Bone marrow (tissue), 2 donors: ENCODE results near the gene ABHD11.
"Not testable (repeated sequence)": the region's sequence is repeated elsewhere in the genome, so short reads cannot be mapped to it uniquely, and the experiment has no call there.

ENCODE experiments used
- DNase-seq, 2 donors: peaks; one replicate each; lab custom pipeline; 2025; lab: John Stamatoyannopoulos, UW

The ABHD11 gene

GRCh38 chr7:73718905-73719805, 19.4 kb downstream of the ABHD11 start, which contains the start of gene STX1A:
Gene STX1A (minus strand): TSS chr7:73719669. CDS start chr7:73719631, 38 bp downstream.
- peak in 1 of 2 donors; percentile 30 for DNase-seq

DNA sequence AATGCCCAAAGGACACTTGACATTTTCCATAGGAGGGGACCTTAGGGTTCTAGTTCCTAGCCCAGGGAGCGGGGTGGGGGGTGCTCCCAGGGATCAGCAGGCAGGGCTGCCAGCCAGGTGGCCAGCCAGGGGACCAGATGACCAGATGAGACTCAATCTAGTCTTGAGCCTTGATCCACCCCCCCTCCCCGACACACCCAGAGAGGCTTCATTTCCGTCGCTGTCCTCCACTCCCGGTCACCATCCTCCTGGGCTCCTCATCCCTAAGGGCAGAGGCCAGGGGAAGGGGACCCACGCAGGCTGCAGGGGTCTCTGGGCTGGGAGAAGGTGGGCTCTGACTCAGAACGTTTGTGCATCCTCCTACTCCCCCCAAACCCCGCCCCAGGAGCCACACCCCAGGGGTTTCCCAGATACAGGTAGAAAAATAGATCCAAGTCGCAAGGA, 20.1 kb downstream of the ABHD11 start:
- DNase-seq, result peak in 1 of 2 donors; percentile 45

DNA sequence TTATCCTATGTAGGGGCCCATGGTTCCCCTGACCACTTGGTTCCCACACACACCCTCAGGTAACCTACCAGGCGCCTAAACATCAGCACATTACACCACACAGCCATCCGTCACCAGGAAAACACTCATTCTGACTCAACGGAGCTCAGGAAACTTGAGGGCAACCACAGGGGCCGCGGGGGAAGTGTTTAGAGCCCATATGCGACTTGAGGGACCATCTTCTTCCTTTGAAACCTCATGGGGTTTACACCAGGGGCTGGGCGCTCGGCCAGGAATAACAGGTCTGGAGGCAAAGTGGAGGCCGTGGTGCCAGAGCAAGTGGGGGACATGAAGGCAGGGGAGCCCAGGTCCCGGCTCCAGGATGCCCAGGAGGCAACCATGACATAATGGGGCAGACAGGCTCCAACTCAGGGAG, 20.6 kb downstream of the ABHD11 start:
- peak; percentile 61 to 95 for DNase-seq

DNA sequence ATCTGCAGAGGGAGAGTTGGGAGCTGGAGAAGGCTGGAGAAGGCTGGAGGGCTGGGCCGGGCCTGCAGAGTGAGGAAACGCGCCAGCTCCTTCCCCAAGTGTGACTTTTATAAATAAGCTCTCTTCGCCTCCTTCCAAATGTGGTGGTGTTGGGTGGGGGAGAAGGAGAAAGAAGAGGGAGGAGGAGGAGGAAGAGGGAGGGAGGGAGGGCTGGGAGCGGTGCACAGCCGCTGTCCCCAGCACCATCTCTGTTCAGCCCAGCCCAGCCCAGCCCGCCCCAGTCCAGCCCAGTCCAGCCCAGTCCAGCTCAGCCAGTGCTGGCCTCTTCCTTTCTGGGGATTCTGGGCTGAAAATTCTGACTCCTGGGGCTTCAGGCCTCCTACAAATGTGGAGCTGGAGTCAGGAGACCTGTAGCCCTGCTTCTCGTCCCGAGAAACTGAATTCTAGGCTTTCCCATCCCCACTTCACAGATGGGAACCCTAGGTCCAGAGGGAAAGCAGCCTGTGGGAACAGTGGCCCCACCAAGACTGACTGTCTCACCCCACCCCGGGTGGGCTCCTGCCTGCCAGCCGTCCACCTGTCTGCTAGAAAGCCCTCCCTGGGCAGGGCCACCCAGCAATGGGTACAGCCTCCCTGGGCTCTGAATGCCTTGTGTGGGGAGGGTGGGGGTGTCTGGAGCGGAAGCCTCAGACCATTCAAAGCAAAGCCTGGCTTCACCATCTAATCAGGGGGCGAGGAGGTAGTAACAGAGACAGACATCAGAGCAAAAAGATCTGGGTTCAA, 21.4 kb downstream of the ABHD11 start:
- DNase-seq, result peak in 1 of 2 donors; percentile 15

GRCh38 chr7:73716318-73716890, 22.2 kb downstream of the ABHD11 start:
- DNase-seq, result no peak

DNA sequence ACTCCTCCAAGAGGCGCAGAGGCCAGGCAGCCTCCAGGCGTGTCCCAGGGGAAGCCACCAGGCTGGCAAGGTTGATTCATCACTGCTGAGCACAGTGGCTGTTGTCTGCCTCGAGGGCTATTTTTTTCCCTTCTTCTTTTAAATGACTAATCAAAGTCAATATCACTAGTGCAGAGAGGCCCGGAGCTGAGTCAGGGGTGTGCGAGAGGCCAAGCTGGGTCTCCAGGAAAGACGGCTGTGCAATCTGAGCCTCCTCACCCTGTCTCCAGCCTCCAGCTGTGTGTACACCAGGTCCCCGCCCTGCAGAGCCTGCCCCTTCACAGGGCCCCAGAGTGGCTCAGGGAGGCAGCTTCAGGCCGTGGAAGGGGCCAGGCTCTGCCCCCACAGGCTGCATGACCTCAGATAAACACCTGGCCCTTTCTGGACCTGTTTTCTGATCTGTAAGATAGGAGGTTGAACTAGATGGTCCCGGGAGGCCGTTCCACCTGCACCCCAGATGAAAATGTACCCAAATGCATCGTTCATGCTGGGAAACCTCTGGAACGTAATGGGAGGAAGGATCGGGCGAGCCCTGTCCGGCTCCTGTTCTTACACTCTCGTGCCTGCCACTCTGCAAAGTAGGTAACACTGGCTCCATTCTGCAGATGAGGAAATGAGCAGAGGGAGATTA, 22.8 kb downstream of the ABHD11 start:
- DNase-seq, result peak; percentile 35 to 80

DNA sequence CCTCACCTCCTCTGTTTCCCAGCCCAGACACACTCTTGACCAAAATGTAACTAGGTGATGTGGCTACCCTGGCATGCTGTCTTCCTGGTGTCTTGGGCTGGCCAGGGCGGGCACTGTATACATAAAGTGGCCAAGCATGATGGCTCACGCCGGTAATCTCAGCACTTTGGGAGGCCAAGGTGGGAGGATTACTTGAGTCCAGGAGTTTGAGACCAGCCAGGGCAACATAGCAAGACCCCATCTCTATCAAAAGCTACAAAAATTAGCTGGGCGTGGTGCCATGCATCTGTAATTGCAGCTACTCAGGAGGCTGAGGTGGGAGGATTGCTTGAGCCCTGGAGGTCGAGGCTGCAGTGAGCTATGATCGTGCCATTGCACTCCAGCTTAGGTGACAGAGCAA, 25.3 kb downstream of the ABHD11 start:
- not testable (repeated sequence) for DNase-seq

GRCh38 chr7:73712773-73713172, 25.8 kb downstream of the ABHD11 start:
- DNase-seq, result no peak

- no peak for DNase-seq
Observed at GRCh38 chr7:73708961-73709549, 29.5 kb downstream of the ABHD11 start.

DNA sequence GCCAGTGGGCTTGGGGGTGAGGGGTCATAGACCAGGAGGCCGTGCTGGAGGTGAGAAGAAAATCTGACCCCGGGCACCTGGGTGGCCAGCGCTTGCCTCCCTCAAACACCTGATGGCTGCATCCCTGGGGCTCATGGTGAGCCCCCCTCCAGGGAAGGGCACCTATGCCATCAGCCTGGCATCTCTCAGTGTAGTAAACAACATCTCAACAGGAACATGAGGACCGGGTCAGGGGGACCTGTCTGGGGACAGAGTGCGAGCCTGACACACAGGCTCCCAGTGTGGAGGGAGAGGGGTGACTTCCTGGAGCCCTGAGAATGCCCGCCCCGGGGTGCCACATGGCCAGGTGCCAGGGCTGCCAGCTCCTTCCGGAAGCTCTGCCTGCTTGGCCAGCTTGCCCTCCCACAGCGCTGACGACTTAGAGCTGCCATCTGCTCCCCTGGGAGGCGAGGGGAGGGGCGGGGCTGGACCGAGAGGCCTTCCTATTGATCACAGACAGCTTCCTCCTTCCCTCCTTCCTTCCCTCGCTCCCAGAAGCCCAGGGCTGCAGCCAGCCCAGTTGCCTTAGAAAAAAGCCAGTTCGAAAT, 31.5 kb downstream of the ABHD11 start:
- peak in 1 of 2 donors; percentile 4 for DNase-seq

DNA sequence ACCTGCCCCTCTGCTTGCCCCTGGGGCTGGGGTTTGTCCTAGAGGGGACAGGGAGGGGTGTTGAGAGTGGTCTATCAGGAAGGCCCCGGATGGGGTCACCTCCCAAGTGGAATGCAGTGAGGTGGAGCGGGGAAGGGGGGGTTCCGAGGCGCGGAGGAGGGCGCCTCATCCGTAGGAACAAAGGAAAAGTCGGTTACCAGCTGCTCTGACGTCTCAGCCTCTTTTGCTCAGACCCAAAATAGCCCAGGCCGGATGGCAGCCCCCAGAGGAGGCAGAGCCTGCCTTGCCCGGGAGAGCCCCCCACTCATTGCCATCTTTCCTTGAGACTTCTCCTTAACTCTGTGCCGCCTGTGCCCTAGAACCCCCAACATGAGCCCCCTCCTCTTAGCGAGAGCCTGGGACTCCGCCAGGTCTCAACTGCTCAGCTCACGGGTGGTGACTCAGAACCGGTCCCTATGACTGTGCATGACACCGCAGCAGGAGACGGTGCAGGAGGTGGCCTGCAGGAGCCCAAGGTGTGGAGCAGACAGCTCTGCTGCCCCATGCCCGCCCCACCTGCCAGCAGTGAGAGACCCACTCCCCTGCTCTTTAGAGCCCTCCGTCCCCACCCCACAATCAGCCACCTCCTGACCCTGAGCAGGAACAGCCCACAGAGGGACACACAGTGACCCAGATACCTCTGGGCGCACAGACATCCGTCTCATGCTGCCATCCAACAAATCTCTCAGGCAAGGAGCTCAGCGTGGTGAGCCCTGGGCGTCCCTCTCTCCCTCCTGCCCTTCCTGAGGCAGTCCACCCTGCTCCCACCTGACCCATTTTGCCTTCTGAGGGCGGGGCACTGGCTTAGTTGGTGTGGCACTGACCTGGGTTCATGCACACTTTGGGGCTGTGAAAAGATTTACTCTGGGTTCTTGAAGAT, 32.2 kb downstream of the ABHD11 start:
- DNase-seq, result peak in 1 of 2 donors; percentile 13

GRCh38 chr7:73705551-73705920, 33.1 kb downstream of the ABHD11 start:
- no peak for DNase-seq

- no peak for DNase-seq
Observed at GRCh38 chr7:73704640-73705550, 33.7 kb downstream of the ABHD11 start.

DNA sequence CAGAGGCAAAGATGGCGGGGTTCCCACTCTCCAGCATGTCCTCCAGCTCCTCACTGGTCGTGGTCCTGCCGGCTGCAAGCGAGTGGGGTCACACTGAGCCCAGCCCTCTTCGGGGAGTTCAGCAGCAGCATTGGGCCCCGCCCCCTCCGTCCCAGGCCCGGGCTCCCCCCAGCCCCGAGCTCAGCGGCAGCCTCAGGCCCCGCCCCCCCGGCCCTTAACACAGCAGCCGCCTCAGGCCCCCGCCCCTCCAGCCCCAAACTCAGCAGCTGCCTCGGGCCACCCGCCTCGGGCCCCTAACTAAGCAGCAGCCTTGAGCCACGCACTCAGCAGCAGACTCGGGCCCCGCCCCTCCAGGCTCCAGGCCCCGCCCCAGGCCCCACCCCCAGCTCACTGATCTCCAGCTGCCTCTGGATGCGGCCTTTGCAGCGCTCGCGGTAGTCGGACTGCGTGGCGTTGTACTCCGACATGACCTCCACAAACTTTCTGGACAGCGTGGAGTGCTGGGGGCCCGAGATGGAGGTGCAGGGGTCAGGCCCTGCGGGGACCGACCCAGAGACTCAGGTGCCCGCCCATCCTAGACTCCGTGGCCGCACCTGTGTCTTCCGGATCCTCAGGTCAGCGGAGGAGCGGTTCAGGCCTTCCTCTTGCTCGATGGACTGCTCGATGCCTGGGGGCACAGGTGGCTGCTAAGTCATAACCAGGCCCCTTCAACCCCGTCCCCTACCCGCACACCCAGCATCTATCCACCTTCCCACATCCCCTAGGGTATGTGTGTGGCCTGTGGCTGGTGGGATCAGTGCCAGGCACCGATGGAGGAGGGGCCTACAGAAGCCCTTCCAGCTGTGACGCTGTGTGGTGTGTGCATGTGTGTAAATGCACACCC, 34.6 kb downstream of the ABHD11 start:
- peak in 1 of 2 donors; percentile 22 for DNase-seq

DNA sequence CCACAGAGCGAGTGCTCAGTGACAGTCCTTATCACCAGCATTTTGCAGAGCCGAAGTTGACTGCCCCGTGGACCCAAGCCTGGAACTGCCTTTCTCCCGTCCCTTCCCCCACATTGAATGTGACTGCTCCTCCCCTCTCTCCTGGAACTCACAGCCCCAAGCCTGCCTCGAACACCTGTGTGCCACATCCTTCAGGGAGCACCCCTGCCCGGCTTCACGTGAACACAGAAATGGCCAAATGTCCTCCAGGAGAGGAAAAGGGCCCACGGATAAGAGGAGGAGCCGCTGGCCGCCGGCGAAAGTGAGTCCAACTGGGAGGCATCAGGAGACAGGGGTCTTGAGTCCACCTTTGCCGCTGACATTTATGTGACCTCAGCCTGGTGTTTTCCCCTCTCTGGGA, 35.4 kb downstream of the ABHD11 start:
- DNase-seq, result no peak

GRCh38 chr7:73702665-73703064, 35.9 kb downstream of the ABHD11 start:
- DNase-seq, result no peak

DNA sequence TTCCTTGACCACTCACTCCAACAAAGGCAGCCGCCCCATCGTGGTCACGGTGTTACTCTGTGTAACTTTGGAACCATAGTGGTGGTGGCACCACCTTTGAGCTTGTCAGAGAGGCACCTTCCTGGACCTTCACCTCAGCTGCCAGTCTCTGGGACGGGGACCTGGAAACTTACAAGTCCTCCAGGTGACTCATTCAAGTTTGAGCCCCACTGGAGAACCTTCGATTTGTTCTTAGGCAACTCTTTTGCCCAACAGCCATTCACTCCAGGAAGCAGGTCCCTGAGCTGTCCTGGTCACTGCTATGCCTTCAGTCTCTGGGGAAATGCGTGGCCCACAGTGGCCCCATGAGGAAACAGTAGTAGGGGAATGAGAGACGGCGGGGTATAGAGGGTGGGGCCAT, 36.4 kb downstream of the ABHD11 start:
- DNase-seq, result no peak
